NCI-H446 treated with DMSO at 0.1 percent for 48 hours (cell line): ENCODE data around the gene TNN.

Experiments
- DNase-seq: peaks from one replicate; lab custom pipeline; 2025; lab: John Stamatoyannopoulos, UW

TNN gene

GRCh38 chr1:175178056-175178455 is 110.4 kb downstream of the TNN start:
- DNase-seq: no peak

GRCh38 chr1:175178456-175178855 is 110.8 kb downstream of the TNN start:
- DNase-seq: no peak

GRCh38 chr1:175179837-175180590 is 112.4 kb downstream of the TNN start:
- no peak for DNase-seq

- DNase-seq: no peak
Measured at GRCh38 chr1:175182201-175182746, 114.6 kb downstream of the TNN start.

- no peak for DNase-seq
Measured at GRCh38 chr1:175183586-175183985, 116.0 kb downstream of the TNN start.

- no peak for DNase-seq
Measured at GRCh38 chr1:175185903-175186302, 118.3 kb downstream of the TNN start.

- no peak for DNase-seq
Measured at GRCh38 chr1:175186433-175187160, 119.0 kb downstream of the TNN start.

GRCh38 chr1:175188936-175189335 is 121.3 kb downstream of the TNN start:
- DNase-seq: no peak

- no peak for DNase-seq
Measured at GRCh38 chr1:175191659-175192058, 124.0 kb downstream of the TNN start.

GRCh38 chr1:175192111-175192629 is 124.5 kb downstream of the TNN start:
- DNase-seq: no peak

GRCh38 chr1:175192630-175193526 is 125.2 kb downstream of the TNN start, which contains the start of gene KIAA0040:
TSS of gene KIAA0040 (minus strand) at chr1:175192776. CDS start at chr1:175161013, 31,763 bp downstream.
- DNase-seq: no peak

GRCh38 chr1:175193527-175193910 is 125.9 kb downstream of the TNN start:
- DNase-seq: no peak

GRCh38 chr1:175195281-175195680 is 127.6 kb downstream of the TNN start:
- DNase-seq: no peak

GRCh38 chr1:175195798-175196197 is 128.2 kb downstream of the TNN start:
- no peak for DNase-seq

- no peak for DNase-seq
Measured at GRCh38 chr1:175197531-175197930, 129.9 kb downstream of the TNN start.
